BE2C (cell line): ENCODE results near the gene MRPL42.

Experiments
- DNase-seq: peaks from one replicate; pipeline ENCODE4 v3.0.0-alpha.2; 2020
- H3K27me3 ChIP-seq: fragments of 250-450 bp; sonication (Bioruptor Pico); 2 replicates; pipeline ENCODE4 v1.5.1; 2020; ENCODE audit warnings: mild to moderate bottlenecking
- H3K36me3 ChIP-seq: fragments of 250-450 bp; sonication (Bioruptor Pico); 2 replicates; pipeline ENCODE4 v1.5.1; 2020; ENCODE audit warnings: mild to moderate bottlenecking
- H3K4me1 ChIP-seq: fragments of 250-450 bp; sonication (Bioruptor Pico); 2 replicates; pipeline ENCODE4 v1.5.1; 2020
- H3K4me3 ChIP-seq: 2 replicates; pipeline ENCODE4 v1.5.1; 2011; ENCODE audit warnings: low read depth, low read length
- H3K9me3 ChIP-seq: fragments of 250-450 bp; sonication (Bioruptor Pico); 2 replicates; pipeline ENCODE4 v1.5.1; 2020
- TF ChIP-seq, protein P1 (sequence below): IDR thresholded peaks from 2 replicates; pipeline ENCODE4 v1.5.1; 2012; ENCODE audit warnings: mild to moderate bottlenecking, low read depth, low read length

Gene MRPL42

DNA sequence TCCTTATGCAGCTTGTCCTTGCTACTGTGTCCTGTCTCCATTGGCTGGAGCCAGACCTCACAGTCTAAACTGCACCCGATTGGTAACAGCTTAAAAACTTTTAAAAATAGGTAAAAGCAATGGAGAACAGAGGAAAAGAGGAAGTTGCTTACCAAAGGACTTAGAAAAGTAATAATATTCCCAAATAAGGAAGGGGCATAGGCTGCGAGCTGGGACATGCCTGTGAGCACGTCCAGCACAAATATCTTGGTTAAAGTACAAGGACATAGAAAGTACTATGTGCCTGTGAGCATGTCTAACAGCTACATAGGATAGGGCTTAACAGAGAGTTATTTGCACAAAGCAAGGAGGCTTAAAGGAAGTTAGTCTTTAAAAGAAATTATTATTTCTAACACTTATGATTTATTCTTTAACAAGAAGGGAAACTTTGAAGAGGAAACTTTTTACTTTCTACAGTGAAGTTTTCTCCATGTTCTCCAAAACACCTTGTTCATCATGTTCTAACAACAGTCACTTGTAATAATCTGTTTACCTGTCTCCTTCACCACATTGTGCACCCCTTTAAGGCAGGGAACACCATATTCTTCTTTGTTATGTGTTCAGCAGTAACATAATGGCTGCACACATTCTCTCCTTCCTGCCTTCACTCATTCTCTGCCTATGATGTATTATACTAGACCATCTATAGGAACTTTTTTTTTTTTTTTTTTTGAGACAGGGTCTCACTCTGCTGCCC lies 15.7 kb upstream of the MRPL42 start:
- Histone ChIP-seq H3K4me1 (no peaks in the 10 kb centered on the region), H3K36me3 (no peaks in the 10 kb centered on the region), H3K27me3 (no peaks in the 10 kb centered on the region), H3K4me3 (no peak overlapping the region), H3K9me3 (no peaks in the 10 kb centered on the region)
- DNase-seq: no peak
- TF ChIP-seq, protein P1, sequence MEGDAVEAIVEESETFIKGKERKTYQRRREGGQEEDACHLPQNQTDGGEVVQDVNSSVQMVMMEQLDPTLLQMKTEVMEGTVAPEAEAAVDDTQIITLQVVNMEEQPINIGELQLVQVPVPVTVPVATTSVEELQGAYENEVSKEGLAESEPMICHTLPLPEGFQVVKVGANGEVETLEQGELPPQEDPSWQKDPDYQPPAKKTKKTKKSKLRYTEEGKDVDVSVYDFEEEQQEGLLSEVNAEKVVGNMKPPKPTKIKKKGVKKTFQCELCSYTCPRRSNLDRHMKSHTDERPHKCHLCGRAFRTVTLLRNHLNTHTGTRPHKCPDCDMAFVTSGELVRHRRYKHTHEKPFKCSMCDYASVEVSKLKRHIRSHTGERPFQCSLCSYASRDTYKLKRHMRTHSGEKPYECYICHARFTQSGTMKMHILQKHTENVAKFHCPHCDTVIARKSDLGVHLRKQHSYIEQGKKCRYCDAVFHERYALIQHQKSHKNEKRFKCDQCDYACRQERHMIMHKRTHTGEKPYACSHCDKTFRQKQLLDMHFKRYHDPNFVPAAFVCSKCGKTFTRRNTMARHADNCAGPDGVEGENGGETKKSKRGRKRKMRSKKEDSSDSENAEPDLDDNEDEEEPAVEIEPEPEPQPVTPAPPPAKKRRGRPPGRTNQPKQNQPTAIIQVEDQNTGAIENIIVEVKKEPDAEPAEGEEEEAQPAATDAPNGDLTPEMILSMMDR: no peak

DNA sequence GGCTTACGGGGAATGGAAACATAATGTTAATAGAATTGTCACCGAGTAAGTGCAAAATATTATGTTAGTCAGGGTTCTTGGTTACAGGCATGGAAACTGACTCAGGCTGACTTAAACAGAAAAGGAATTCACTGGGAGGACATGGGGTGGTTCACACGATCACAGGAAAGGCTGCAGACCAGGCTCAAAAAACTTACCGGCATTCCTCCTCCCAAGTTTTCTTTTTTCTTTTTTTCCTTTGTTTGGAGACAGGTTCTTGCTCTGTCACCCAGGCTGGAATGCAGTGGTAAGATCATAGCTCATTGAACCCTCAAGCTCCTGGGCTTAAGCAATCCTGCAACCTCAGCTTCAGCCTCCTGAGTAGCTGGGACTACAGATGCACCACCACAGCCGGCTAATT lies 13.7 kb upstream of the MRPL42 start:
- Histone ChIP-seq H3K4me3 (no peak overlapping the region), H3K27me3 (no peaks in the 10 kb centered on the region), H3K4me1 (no peaks in the 10 kb centered on the region), H3K36me3 (no peaks in the 10 kb centered on the region), H3K9me3 (no peaks in the 10 kb centered on the region)
- DNase-seq: no peak
- TF ChIP-seq, protein P1: no peak

DNA sequence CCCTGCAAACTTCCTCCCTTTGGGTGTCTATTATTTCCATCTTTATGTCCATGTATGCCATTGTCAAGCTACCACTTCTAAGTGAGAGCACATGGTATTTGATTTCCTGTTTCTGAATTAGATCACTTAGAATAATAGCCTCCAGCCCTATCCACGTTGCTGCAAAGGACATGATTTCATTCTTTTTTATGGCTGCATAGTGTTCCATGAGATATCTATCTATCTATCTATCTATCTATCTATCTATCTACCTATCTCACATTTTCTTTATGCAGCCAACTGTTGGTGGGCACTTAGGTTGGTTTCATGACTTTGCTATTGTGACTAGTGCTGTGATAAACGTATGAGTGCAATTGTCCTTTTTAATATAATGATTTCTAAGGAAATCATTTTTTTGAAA lies 11.2 kb upstream of the MRPL42 start:
- DNase-seq: no peak
- no peaks in the 10 kb centered on the region for H3K36me3 ChIP-seq
- H3K4me3 ChIP-seq: no peak overlapping the region
- TF ChIP-seq, protein P1: no peak
- peaks cover 7% of the 10 kb centered on the region; the same call in 1 of the 2 replicates for H3K4me1 ChIP-seq
- H3K9me3 ChIP-seq: no peaks in the 10 kb centered on the region
- H3K27me3 ChIP-seq: no peaks in the 10 kb centered on the region

DNA sequence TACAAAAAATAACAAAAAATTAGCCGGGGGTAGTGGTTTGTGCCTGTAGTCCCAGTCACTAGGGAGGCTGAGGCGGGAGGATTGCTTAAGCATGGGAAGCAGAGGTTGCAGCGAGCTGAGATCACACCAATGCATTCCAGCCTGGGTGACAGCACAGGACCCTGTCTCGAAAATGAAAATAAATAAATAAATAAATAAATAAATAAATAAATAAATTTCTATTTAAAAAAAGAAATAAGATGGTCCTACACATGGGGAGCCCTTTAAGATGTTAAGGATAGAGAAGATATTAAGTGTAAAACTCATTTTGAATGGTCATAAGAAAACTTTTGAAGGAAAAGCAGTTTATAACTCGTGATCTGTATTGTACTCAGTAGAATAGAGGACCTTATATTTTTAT lies 8.2 kb upstream of the MRPL42 start:
- H3K27me3 ChIP-seq: no peaks in the 10 kb centered on the region
- no peak for DNase-seq
- TF ChIP-seq, protein P1: no peak

DNA sequence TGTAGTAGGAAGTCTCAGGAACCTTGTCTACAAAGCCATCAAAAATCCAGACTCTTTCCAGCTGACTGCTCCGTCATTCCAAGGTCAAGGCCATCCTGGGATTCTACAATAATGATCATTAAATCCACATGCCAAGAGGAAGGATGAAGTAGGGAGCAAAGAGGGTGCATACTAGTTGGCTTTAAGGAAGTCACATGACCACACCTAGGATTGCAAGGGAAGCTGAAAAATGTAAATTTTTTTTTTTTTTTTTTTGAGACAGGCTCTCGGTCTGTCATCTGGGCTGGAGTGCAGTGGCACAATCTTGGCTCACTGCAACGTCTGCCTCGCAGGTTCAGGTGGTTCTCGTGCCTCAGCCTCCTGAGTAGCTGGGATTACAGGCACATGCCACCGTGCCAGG lies 7.3 kb upstream of the MRPL42 start:
- no peaks in the 10 kb centered on the region for H3K36me3 ChIP-seq
- no peak for DNase-seq
- TF ChIP-seq, protein P1: no peak
- H3K9me3 ChIP-seq: no peaks in the 10 kb centered on the region
- H3K4me1 ChIP-seq: peaks cover 7% of the 10 kb centered on the region; the same call in 1 of the 2 replicates
- no peaks in the 10 kb centered on the region for H3K27me3 ChIP-seq
- H3K4me3 ChIP-seq: no peak overlapping the region

More for the DNA sequence above, 8.2 kb upstream of the MRPL42 start:
- Histone ChIP-seq H3K4me3 (no peak overlapping the region), H3K9me3 (no peaks in the 10 kb centered on the region), H3K36me3 (no peaks in the 10 kb centered on the region), H3K4me1 (peaks cover 7% of the 10 kb centered on the region; the same call in 1 of the 2 replicates)

DNA sequence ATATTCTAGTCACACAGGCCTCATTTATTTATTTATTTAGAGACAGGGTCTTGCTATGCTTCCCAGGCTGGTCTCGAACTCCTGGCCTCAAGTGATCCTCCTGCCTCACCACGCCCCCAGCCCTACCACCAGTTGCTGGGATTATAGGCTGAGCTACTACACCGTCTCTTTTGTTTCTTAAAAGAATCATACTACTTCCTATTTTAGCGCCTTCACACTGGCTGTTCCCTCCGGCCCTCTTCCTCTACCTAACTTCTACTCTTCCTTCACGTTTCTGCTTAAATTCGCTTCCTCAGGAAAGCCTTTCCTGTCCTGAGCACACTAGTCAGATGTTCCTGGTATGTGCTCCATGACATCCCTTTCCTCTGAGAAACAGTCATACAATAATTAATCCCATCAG lies 6.4 kb upstream of the MRPL42 start:
- no peak overlapping the region for H3K4me3 ChIP-seq
- H3K36me3 ChIP-seq: no peaks in the 10 kb centered on the region
- no peak for DNase-seq
- H3K27me3 ChIP-seq: no peaks in the 10 kb centered on the region
- TF ChIP-seq, protein P1: no peak
- no peaks in the 10 kb centered on the region for H3K9me3 ChIP-seq
- peaks cover 7% of the 10 kb centered on the region; the same call in 1 of the 2 replicates for H3K4me1 ChIP-seq
